ENCODE data around the gene SERPINF2.

SERPINF2 gene

GRCh38 chr17:1785930-1786329, 43.3 kb downstream of the SERPINF2 start:
- Histone ChIP-seq H4K20me1 (ENCODE audit: insufficient read depth) (no peaks in the 10 kb centered on the region), H3K79me2 (ENCODE audit: insufficient read depth, low read depth) (no peaks in the 10 kb centered on the region), H3K9ac (no peak overlapping the region), H3K4me1 (ENCODE audit: low read depth, poor library complexity, severe bottlenecking) (no peaks in the 10 kb centered on the region), H3K4me3 (IDR thresholded peaks at IDR 0.05; ENCODE audit: insufficient read depth, low read depth, low read length) (no peak overlapping the region), H3K27ac (no peak overlapping the region), H3K4me2 (no peak overlapping the region), H3K36me3 (ENCODE audit: insufficient read depth) (no peaks in the 10 kb centered on the region), H2AFZ (ENCODE audit: low read depth) (no peak overlapping the region), H3K27me3 (ENCODE audit: insufficient read depth, low read depth) (no peaks in the 10 kb centered on the region)
- TF ChIP-seq, protein P1, sequence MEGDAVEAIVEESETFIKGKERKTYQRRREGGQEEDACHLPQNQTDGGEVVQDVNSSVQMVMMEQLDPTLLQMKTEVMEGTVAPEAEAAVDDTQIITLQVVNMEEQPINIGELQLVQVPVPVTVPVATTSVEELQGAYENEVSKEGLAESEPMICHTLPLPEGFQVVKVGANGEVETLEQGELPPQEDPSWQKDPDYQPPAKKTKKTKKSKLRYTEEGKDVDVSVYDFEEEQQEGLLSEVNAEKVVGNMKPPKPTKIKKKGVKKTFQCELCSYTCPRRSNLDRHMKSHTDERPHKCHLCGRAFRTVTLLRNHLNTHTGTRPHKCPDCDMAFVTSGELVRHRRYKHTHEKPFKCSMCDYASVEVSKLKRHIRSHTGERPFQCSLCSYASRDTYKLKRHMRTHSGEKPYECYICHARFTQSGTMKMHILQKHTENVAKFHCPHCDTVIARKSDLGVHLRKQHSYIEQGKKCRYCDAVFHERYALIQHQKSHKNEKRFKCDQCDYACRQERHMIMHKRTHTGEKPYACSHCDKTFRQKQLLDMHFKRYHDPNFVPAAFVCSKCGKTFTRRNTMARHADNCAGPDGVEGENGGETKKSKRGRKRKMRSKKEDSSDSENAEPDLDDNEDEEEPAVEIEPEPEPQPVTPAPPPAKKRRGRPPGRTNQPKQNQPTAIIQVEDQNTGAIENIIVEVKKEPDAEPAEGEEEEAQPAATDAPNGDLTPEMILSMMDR (conservative IDR thresholded peaks at IDR 0.05; ENCODE audit: low read depth, low read length), result no peak

GRCh38 chr17:1786708-1787107, 44.0 kb downstream of the SERPINF2 start:
- Histone ChIP-seq H3K36me3 (ENCODE audit: insufficient read depth) (no peaks in the 10 kb centered on the region), H3K4me1 (ENCODE audit: low read depth, poor library complexity, severe bottlenecking) (no peaks in the 10 kb centered on the region), H3K27ac (no peak overlapping the region), H3K4me2 (no peak overlapping the region), H3K27me3 (ENCODE audit: insufficient read depth, low read depth) (no peaks in the 10 kb centered on the region), H2AFZ (ENCODE audit: low read depth) (no peak overlapping the region), H4K20me1 (ENCODE audit: insufficient read depth) (no peaks in the 10 kb centered on the region), H3K79me2 (ENCODE audit: insufficient read depth, low read depth) (no peaks in the 10 kb centered on the region), H3K9ac (no peak overlapping the region), H3K4me3 (IDR thresholded peaks at IDR 0.05; ENCODE audit: insufficient read depth, low read depth, low read length) (no peak overlapping the region)
- TF ChIP-seq, protein P1 (conservative IDR thresholded peaks at IDR 0.05; ENCODE audit: low read depth, low read length), result no peak

DNA sequence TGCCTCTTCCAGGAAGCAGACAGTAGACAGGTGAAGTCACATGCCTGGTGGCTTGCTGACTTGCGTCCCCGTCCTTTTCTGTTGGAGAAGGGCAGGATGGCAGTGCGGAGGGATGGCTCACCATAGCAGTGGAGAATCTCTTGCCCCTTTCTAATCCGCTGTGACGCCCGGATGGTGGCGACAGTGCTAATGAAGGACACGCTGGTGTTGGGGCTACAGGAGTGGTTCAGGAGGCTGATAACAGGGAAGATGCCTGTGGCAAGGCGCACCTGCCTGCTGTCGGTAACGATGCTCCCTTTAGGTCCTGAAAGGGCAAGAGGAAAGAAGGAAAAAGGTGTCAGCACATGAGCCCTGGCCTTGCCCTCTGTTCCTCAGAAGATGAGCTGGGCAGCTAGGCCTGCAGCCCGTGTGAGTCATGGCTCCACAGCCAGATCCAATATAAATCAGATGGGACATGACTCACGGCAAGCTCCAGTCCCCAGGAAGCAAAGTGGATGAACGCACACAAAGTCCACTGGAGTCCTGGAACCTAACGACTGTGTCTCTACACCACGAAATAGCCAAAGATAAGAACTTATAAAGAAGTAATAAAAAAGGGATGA, 44.7 kb downstream of the SERPINF2 start:
- H3K9ac ChIP-seq, result no peak overlapping the region
- no peak overlapping the region for H3K4me2 ChIP-seq
- no peak overlapping the region for H3K27ac ChIP-seq
- no peaks in the 10 kb centered on the region for H4K20me1 ChIP-seq (ENCODE audit: insufficient read depth)
- TF ChIP-seq, protein P1 (conservative IDR thresholded peaks at IDR 0.05; ENCODE audit: low read depth, low read length), result no peak
- no peak overlapping the region for H2AFZ ChIP-seq (ENCODE audit: low read depth)
- H3K4me1 ChIP-seq (ENCODE audit: low read depth, poor library complexity, severe bottlenecking), result no peaks in the 10 kb centered on the region
- no peaks in the 10 kb centered on the region for H3K27me3 ChIP-seq (ENCODE audit: insufficient read depth, low read depth)
- H3K4me3 ChIP-seq (IDR thresholded peaks at IDR 0.05; ENCODE audit: insufficient read depth, low read depth, low read length), result no peak overlapping the region
- H3K79me2 ChIP-seq (ENCODE audit: insufficient read depth, low read depth), result no peaks in the 10 kb centered on the region
- H3K36me3 ChIP-seq (ENCODE audit: insufficient read depth), result no peaks in the 10 kb centered on the region

DNA sequence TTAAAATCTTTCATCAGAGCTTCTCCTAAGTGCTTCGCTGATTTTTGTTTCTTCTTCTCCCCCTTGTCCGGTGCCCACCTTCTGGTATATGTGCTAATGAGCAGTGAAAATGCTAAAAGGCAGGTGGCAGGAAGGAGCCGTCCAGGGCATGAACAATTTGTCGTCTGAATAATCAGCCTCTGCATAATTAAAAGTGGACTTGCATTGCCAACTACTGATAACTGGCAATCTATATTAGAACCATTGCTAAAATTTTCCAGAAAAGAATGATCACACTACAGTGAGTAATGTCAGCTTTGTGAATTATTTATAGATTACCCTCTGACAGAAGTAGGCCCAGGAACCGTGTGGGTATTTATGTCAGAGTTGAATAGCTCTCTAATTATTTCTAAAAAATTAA, 47.3 kb downstream of the SERPINF2 start:
- TF ChIP-seq, protein P1 (conservative IDR thresholded peaks at IDR 0.05; ENCODE audit: low read depth, low read length), result no peak

More for the DNA sequence above, 47.3 kb downstream of the SERPINF2 start:
- no peaks in the 10 kb centered on the region for H3K36me3 ChIP-seq (ENCODE audit: insufficient read depth)
- no peak overlapping the region for H2AFZ ChIP-seq (ENCODE audit: low read depth)
- H3K4me1 ChIP-seq (ENCODE audit: low read depth, poor library complexity, severe bottlenecking), result no peaks in the 10 kb centered on the region
- H3K4me3 ChIP-seq (IDR thresholded peaks at IDR 0.05; ENCODE audit: insufficient read depth, low read depth, low read length), result no peak overlapping the region
- H3K9ac ChIP-seq, result no peak overlapping the region
- H3K4me2 ChIP-seq, result no peak overlapping the region
- H3K79me2 ChIP-seq (ENCODE audit: insufficient read depth, low read depth), result no peaks in the 10 kb centered on the region
- no peaks in the 10 kb centered on the region for H3K27me3 ChIP-seq (ENCODE audit: insufficient read depth, low read depth)
- H3K27ac ChIP-seq, result no peak overlapping the region
- H4K20me1 ChIP-seq (ENCODE audit: insufficient read depth), result no peaks in the 10 kb centered on the region
